HG02763 (cell line): ENCODE measurements around the gene STK32A.
A peak's percentile ranks its signal among the peaks of the same experiment; 100 is the strongest.
"Not testable (repeated sequence)": the region's sequence is repeated elsewhere in the genome, so short reads cannot be mapped to it uniquely, and the experiment has no call there.

Source experiments
- ATAC-seq: cut with Tn5 transposase; IDR thresholded peaks from one replicate; pipeline ENCODE4 v1.9.1; 2021; ENCODE audit warnings: mild to moderate bottlenecking, moderate library complexity; ENCODE audit not compliant: unreplicated experiment

STK32A gene

DNA sequence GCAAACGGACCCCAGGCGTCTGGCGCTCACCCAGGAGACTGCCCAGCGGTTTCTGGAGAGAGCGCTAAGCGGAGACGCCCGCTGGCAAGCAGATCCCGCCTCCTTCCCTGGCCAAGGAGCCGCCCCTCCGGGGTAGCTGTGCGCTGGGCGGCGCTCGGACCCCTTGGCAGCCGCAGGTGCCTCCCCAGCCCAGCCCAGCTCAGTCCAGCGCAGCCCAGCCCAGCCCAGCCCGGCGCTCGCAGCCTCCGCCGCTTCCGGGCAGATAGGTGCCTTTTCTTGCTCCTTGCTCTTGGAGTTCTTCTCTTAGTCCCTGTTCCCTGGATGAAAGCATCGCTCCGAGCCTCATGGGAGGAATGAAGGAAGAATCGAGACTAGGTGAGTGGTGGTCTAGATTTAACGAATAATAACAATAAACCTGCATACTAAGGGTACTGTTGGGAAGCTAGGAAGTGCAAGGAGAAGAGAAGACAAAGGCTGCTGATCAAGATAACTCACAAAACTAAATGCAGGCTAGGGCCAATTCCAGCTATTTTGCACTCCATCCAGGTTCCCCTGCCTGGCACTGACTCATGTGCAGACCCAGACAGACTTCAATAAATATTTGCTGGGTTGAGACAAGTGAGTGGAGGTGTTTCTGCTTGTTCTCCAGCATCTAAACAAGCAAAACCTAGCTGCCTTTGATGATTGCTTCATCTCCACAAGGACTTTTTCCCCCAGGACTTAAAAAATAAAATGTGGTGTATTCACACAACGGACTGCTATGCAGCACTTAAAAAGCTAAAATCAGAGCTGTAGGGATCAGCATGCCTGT is at the start of gene STK32A:
STK32A (plus strand) TSS at position 202 of the 811 bp plus-strand sequence. CDS start 4,609 bp downstream, outside the sequence.
- no peak for ATAC-seq

DNA sequence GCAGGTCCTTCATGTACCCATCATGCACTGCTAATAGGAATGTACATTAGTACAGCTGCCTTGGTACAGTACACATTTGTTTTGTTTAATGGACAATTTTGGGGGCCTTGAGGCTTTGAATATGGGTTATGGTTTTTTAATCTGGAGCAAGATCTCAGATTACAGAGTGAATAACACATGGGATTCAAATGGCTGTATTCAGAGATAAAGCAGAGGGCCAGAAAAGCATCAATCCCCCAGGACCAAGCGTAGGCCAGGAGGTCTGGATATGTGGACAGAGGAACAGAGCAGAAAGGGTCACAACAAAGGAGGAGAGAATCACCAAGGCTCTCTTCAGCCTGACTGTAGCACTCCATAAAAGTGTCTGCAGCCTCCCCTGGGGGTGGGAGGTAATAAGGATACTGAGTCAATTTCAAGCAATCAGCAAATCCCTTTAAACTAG is 47.7 kb upstream of the STK32A start:
- ATAC-seq: no peak

DNA sequence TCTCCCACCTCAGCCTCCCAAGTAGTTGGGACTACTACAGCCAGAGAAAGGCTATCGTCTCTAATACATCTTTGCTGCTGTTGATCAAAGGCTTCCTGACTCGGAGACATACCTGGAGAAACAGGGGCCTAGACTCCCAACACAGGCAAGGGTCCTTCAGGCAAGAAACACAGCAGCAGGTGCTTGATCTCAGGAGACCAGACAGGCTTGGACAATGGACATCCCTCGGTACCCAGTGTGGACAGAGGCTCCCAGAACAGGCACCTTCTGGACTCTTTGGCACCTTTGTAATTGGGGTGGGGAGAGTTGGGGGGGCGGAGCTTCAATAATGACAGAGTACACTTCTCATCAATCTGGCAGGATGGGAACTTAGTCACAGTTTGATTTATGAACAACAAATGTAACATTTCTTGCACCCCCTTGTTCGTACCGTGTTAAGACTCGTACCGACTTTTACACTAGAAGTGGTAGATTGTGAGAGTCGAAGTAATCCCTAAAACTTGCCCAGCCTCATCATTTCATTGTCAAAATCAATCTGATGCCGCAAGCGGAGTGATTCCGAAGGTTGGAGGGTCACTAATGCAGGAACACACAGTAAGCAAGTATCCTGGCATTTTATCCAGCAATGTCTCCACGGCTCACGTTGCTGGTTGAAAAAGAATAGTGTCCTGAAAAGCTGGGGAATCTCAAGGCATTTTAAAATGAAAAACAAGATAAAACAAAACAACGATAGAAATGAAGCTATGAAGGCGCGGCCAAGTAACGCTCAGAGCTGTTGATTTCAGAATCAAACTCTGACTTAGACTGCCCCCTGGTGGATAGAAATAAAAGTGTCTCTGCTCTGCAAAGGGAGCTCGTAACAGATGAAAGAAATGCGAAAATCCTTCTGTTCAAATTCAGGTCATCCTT is 46.4 kb upstream of the STK32A start:
- ATAC-seq: peak; percentile 78

DNA sequence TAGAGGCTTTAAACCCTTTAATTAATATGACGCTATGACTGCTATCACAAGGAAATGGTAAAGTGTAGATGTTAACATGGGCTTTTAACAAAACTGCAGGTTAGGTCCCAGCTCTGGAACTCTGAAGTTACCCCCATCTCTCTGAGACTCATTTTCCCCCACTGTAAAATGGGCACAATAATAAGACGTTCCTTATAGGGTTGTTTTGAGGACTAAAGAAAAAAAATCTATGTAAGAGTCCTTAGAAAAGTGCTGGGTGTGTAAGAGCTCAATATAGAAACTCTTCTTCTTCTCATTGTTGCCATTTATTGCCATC is 45.8 kb upstream of the STK32A start:
- ATAC-seq: no peak

DNA sequence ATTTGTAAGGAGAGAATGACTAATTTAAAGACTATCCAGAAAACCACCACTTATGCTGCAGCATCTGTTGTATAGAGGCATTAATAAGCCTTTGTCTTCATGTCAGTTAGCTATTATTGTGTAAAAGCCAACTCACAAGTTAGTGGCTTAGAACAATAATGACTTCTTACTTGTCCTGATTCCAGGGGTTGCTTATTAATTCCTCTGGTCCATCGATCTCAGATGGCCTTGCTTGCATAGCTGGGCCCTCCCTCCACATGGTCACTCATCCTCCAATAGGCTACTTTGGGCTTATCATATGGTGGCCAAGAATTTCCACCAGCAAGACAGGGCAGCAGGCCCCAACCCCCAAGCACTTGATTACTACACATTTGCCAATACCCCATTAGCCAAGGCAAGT is 44.5 kb upstream of the STK32A start:
- no peak for ATAC-seq

DNA sequence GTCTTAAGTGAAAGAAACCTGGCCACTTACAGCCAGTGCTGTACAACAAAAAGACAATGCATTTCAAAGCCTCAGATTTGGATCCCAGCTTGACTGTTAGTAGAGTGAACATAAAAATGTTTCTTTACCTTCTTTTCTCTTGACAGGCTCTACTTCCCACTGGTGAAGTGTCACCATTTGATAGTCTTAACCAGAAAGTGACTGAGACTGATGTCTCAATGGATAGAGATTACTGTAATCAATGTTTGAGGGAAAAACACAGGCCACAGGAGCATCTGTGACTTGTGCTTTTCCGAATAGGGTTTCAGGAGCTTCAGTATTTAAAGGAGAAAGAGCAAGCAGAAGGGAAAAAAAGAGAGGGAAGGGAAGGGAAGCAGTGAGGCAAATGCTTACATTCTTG is 41.7 kb upstream of the STK32A start:
- no peak for ATAC-seq

DNA sequence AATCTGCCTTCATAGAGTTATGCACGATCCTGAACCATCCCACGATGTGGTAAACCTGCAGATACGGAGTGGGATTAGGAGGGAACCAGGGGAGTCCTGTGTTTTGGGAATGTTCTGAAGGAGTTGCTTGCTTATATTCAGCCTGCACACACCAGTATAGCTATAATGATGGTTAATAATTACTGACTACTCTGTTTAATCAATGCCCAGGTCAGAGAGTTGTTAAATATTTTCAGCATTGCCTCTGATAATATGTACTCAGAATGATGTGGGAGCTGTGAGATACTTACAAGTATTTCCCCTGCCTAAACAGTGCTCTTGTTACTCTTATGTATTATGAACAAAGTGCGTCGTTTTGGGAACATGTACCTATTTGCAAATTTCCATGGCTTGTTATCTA is 34.8 kb upstream of the STK32A start:
- no peak for ATAC-seq

DNA sequence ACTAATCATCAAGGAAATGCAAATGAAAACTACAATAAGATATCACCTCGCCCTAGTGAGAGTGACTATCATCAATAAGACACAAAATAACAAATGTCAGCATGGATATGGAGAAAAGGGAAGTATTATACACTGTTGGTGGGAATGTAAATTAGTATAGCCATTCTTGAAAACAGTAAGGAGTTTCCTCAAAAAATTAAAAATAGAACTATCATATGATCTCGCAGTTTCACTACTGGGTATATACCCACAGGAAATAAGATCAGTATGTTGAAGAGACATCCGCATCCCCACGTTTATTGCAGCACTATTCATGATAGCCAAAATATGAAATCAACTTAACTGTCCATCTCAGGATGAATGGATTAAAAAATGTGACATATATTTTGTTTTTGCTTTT is 31.6 kb upstream of the STK32A start:
- no peak for ATAC-seq

DNA sequence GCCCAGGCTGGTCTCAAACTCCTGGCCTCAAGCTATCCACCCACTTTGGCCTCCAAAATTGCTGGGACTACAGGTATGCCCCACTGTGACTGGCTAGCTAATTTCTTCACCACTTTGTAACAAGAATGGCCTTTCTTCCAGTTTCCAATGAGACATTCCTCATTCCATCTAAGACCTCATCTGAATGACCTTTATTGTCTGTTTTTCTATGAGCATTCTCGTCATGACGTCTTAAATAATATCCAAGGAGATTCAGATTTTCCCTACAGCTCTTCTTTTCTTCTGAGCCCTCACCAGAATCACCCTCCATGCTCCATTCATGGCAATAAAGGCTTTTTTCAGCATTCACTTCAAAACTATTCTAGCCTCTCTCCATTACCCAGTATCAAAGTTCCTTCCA is 30.2 kb upstream of the STK32A start:
- no peak for ATAC-seq

DNA sequence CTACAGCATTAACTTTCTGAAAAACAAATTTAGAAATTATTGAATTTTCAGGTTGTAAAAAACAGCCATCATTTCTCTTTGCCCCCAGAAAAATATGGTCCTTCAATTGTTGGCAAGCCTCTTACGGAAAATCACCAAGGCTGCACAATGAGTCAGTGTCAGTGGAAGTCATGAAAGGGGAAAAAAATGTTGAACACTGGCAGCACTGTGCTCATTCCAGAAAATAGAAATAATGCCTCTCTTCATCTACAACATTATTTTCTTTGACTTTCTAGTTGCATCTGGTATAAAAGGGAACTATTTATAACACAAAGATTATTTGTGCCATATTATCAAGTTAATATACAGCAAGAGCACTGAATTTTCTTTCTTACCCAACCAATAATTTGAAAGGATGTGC is 26.7 kb upstream of the STK32A start:
- ATAC-seq: no peak

DNA sequence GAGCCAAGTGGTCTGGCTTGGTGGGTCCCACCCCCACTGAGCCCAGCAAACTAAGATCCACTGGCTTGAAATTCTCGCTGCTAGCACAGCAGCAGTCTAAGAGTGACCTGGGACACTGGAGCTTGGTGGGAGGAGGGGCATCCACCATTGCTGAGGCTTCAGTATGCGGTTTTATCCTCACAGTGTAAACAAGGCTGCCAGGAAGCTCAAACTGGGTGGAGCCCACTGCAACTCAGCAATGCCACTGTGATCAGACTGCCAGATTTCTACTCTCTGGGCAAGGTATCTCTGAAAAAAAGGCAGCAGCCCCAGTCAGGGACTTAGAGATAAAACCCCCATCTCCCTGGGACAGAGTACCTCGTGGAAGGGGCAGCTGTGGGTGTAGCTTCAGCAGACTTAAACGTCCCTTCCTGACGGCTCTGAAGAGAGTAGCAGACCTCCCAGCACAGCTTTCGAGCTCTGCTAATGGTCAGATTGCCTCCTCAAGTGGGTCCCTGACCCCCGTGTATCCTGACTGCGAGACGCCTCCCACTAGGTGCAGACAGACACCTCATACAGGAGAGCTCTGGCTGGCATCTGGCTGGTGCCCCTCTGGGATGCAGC is 18.2 kb upstream of the STK32A start:
- ATAC-seq: no peak

DNA sequence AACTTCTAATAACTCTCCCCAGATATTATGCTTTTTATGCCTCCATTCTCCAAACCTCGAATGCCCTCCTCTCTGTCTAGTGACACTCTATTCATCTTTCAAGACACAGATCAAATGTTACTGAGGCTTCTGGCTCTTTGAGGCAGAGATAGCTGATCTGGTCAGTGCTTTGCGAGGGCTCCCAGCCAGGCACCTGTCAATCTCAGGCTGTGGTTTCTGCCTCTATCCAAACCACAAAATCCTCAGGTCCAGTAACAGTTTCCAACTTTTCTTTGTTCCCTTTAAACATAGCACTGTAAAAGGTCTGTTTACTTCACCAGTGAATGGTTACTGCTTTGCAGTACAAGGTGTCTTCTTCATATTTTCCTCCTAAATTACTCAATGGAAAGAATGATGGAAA is 11.5 kb upstream of the STK32A start:
- ATAC-seq: no peak

DNA sequence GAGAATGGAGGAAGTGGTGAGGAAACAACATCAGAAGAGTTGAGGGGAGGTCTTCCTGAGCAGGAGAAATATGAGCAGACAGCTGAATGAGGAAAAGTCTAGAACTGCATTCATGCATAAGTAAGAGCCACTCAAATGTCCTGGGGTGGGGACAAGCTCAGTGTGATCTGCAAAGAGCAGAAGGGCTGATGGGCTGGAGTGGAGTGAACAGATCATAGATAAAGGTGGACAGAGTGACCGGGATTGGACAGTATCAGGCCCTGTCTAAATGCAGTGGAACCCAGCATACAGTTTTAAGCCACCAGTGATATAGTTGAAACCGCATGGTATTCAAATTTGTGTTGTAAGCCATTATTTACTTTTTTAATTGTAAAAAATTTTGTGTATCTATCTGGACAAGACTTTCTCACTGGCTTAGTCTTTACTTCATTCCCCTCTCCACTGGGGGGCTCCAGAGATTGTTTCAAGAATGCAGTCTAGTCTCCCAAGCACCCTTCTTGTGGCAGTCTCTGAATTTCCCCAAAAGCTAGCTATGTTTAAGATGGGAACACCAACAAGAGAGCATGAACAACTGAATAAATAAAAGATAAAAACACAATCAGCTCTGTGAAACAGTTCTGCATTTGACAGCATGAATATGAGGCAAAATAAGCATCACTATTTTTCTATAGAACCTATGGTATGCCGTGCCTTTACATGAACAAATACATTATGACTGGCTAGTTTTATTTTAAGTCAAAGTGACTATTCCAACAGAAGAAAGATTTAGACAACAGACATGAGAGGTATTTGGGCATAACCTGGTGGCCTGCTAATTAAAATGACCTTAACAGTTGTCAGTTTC is 10.7 kb upstream of the STK32A start:
- no peak for ATAC-seq

DNA sequence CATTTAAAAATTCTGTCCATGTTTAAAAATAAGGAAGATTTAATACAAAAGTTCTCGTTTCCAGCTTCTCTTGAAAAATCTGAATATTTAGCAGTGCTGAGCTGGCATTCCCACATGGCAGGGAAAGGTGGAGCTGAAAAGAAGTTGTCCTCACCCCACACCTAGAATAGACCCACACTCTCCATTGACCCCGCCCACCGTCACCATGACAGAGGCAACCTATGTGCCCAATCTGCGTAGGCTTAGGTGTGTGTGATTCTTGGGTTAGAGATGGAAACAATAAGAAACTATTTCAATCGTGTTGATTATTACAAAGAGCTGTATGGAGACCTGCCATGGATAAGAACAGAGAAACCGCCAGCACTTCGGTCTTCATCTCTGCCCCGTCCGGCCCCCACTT is 8.9 kb upstream of the STK32A start:
- ATAC-seq: no peak

DNA sequence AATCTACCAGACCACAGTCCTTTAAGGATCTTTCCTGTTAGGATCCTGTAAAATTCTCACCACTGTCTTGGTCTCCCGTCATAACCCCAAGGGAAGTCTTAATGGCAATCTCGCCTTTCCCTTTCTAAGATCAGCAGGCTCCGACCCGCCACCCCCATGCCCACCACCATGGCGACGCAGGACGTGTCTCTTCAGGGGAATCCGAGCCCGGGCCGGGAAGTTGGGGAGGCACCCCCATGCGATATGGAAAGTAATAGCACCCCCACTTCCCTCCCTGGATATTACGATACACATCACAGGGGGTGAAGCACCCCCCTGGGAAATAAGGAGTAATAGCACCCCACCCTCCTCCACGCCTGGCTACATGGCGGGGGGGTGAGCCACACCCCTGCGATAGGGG is 8.3 kb upstream of the STK32A start:
- no peak for ATAC-seq

DNA sequence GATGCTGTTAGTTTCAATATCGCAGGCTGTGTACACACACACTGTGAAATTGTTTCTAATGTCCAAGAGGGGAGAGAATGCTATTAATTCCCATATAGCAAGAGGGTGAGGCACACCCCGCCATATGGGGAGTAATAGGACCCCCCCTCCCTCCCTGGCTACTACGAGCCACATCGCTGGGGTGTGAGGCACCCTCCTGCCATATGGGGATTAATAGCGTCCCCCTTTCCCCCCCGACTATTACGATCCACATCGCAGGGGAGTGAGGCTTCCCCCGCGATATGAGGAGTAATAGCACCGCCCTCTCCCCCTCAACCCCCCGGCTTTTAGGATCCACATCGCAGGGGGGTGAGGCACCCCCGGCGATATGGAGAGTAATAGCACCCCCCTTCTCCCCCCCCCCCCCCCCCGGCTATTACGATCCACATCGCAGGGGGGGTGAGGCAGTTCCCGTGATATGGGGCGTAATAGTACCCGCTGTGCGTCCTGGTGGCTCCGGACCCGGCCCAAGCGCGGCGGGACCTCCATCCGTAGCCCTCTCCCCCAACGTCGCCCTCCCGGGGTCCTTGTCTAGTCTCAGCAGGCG is 494 bp upstream of the STK32A start:
- no peak for ATAC-seq

DNA sequence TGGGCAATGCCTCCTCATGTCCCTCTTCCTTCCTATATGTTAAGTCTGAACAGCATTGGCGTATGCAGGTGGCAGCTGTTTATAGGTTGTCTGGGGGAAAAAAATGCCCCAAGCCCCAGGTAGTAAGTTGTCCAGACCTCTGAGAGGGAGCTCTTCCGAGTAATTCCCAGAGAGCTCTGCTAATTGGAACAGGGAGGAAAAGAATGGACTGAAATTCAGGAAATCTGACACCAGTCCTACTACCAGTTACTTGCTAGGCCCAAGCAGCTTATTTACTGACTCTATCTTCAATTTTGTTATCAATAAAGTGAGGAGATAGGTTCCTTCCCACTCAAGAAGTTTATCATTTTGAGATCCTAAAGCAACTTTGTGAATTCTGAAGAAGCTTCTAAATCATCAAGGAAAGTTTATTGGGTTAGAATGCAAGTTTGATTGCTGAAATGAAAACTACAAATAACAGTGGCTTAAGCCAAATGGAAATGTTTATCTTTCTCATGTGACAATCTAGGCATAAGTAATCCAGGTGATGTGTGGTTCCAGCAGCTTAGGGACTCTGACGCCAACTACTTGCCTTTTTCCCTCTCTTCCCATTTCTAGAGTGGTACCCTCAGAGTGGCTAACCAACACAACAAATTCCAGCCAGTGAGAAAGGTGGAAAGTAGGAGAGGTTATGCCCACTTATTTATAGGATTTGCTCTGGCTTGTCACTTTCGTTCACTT is 5.6 kb downstream of the STK32A start:
- ATAC-seq: no peak

DNA sequence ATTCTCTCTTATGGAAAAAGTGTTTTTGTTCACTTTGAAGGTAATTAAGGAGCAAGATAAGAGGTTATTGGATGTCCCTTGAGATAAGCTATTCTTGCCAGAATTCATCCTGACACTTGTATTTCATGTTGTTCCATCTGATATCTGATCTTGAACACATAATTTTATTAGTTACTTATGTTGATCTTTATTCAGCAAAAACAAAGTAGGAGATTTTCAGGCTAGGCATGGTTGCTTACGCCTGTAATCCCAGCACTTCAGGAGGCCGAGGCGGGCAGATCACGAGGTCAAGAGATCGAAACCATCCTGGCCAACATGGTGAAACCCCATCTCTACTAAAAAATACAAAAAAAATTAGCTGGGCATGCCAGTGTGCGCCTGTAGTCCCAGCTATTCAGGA is 8.4 kb downstream of the STK32A start:
- not testable (repeated sequence) for ATAC-seq

DNA sequence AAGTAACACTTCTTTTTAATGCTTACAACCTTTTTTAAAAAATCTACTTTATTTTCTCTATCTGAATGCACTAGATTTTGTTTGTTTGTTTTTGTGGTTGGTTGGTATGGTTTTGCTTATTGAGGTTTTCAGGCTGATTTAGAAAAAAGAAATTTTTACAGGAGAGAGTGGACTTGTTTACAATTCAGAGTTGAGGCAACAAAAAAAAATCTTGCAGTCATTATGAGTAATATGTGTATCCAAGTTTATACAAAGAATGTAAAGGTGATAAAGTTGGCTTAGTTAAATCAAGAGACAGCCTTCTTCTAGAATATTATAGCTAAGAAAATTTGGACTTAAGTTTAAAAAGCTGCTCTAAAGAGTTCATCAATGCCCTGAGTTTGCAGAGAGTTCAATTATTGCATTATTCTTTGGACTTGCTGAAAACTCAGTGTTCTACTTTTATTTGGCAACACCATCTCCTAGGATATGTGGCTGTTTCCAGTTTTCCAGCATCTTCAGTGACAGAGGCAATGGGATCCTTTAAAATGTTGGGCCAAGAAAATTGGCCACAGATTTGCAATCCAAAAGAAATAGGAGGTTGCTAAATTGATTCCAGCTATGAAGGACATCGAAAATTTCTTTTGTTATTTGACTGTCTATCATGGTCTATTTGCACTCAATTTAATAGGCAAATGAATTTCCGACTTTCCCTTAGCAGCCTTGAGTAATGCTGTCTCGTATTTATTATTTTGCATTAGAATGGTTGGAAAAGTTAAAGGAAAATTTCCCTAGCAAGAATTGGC is 10.7 kb downstream of the STK32A start:
- no peak for ATAC-seq
